GM21723 (cell line): ENCODE results near the gene CARD14.

Experiments used
- ATAC-seq: cut with Tn5 transposase; IDR thresholded peaks from one replicate; pipeline ENCODE4 v1.9.1; 2021; ENCODE audit warnings: mild to moderate bottlenecking, moderate library complexity; ENCODE audit not compliant: unreplicated experiment

CARD14 gene

GRCh38 chr17:80169784-80170500 is at the start of gene CARD14:
Gene CARD14 (plus strand): TSS chr17:80170030. CDS start chr17:80181439, 11,409 bp downstream.
- ATAC-seq, result no peak

GRCh38 chr17:80122026-80122575 is 47.7 kb upstream of the CARD14 start:
- ATAC-seq, result no peak

DNA sequence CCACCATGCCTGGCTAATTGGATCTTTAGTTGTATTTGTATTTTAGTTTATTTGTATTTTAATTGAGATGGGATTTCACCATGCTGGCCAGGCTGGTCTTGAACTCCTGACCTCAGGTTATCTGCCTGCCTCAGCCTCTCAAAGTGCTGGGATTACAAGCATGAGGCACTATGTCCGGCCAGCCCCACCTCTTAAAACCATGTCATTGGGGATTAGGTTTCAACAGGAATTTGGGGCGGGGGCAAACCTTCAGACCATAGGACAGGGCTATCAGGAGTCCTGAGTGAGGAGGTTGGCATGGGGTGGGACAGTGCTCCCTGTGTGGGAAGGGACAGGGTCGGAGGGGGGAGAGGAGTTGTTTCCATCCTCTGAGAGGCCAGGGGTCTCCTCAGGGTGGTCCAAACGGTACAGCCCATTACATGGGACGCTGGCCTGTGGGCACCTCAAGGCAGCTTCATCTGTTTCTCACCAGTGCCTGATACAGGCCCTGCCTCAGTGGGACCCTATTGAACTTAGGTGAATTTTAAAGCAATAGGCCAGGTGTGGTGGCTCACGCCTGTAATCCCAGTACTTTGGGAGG is 46.8 kb upstream of the CARD14 start:
- ATAC-seq, result no peak

- ATAC-seq, result no peak
Observed at GRCh38 chr17:80123791-80124190, 46.0 kb upstream of the CARD14 start.

GRCh38 chr17:80124351-80124981 is 45.4 kb upstream of the CARD14 start:
- ATAC-seq, result no peak

DNA sequence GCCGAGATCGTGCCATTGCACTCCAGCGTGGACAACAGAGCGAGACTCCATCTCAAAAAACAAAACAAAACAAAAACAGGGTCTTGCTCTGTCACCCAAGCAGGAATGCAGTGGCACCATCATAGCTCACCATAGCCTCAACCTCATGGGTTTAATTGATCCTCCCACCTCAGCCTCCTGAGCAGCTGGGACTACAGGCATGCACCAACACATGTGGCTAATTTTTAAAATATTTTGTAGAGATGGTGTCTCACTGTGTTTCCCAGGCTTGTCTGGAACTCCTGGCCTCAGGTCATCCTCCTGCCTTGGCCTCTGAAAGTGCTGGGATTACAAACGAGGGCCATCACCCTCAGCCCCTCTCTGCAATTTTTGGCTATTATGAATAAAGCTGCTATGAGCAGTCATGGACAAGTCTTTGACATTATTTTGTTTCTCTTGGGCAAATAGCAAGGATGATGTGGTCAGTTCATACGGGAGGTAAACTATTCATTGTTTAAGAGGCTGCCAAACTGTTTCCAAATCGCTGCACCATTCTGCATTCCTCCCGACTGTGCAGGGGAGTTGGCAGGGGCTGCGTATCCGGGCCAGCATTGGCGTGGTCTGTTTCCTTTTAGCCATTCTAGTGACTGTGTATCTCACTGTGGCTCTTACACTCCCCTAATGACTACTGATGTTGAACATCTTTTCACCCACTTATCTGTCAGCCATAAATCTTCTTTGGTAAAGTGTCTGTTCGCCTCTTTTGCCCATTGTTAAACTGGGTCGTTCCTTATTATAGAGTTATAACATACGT is 44.0 kb upstream of the CARD14 start:
- no peak for ATAC-seq

GRCh38 chr17:80126449-80126715 is 43.4 kb upstream of the CARD14 start:
- ATAC-seq, result no peak

GRCh38 chr17:80129006-80129565 is 40.7 kb upstream of the CARD14 start:
- no peak for ATAC-seq

- no peak for ATAC-seq
Observed at GRCh38 chr17:80130992-80131391, 38.8 kb upstream of the CARD14 start.

DNA sequence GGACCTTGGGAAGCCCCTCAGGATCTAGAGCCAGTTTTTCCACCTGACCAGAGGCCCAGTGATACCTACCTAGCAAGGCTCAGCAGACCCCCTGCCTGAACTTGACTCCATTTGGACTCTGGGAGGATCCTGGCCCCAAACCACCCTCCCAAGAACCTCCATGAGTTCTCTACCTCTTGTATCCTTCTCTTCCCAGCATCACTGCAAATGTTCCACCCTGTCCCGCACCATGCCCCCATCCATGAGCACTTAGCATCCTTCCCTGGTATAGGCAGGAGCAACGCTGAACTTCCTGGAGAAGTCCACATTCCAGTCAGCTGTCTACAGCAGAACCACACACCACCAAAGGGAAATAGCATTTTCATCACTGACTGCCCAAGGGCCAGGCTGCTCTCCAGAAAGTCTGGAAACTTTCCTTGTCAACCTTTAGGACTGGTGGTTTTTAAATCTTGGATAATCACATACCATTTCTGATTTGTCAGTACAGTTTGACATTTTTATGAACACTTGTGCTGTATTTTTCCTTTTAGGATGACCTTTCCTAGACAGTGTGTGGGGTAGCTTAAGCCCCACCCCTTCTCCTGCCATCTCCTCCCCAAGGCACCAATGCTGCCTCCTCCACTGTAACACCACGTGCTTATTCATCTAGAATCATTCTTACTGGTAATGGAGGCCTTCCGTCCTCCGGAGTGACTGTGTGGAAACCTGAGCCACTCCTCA is 36.8 kb upstream of the CARD14 start:
- ATAC-seq, result no peak

DNA sequence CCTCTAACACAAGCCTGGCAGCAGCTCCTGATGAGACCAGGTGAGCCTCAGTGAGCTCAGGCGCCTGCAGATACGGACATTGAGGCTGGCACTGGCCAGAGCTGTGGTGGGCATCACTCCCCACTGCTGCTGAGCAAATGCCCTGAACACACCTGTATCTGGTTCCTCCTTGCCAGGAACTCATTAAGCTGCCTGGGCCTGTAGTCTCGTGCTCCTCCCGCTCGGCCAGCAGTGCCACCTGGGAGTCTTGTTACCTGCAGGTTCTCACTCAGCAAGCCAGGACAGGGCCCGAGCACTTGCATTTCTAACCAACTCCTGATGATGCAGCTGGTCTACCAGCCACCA is 36.2 kb upstream of the CARD14 start:
- ATAC-seq, result no peak

DNA sequence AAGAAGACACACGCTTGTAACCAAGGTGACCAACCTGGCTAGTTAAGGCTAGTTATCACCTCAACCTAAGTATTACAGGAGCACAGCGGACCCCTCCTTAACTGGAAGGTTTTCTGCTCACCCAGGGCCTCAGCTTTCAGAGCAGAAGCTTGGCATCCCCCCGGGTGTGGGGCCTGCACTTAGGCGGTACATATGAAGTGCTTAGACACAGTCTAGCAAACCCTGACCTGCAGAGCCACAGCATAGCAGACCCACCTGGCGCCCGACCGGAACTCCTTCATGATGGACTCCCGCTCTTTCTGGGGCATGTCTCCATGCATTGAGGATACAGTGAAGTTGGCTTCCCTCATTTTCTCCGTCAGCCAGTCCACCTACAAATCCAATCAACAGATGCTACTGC is 32.7 kb upstream of the CARD14 start:
- ATAC-seq, result no peak

- no peak for ATAC-seq
Observed at GRCh38 chr17:80138856-80139426, 30.9 kb upstream of the CARD14 start.

GRCh38 chr17:80141463-80142165 is 28.2 kb upstream of the CARD14 start:
- no peak for ATAC-seq

DNA sequence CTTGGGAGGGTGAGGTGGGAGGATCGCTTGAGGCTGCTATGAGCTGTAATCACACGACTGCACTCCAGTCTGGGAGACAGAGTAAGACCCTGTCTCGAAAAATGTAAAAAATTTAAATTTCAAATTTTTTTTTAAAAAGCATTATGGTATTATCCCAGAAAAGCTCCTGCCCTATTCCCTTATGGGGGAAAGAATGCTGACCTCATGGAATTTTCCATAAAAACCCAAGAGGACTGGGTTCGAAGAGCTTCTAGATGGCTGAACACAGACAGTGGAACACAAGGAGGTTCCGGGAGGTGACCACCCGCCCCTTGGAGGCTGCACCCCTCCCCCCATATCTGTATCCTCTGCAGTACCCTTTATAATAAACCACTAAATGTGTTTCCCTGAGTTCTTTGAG is 26.9 kb upstream of the CARD14 start:
- no peak for ATAC-seq

GRCh38 chr17:80145076-80146075 is 24.5 kb upstream of the CARD14 start:
- no peak for ATAC-seq

DNA sequence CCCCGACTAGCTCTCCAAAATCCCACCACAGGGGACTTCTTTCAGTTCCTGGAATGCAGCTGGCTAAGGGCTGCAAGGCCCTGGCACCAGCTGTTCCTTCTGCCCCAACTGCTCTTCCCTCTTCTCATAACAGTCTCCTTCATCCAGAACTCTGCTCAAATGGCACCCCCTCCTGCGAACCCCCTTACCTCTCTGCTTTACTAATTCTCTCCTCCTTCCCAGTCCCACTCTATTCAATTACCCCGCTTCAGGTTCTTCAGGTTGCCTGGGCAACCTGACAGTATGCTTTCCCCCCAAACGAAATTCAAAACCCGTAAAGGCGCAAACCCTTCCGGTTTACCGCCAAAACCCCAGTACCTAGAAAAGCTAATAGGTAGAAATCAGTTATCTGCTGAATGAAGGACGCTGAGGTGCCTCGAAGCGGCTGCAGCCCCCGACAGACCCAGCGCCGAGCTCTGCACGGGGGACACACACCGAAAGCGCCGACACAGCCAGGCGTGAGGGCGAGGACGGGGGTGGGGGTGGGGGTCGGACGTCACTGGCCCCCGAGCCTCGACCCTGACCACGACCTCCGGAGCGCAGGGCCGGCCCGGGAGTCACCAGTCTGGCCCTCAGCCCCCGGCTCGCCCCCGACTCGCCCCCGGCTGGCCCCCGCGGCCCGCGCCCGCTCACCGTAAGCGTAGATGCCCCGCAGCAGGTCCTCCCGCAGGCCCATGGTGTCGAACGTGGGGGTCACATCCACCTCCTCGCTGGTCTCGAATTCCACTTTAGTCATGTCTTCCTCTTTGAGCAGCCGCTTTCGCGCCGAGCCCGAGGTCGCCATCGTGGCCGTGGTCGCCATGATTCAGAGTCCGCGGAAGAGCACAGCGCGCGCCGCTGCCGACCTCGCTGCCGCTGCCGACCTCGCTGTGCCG is 23.5 kb upstream of the CARD14 start:
- ATAC-seq, result peak; percentile 7
